HCT116 (cell line): ENCODE results near the gene AUTS2. TPM values are rescaled to one million over a fixed set of nuclear protein-coding genes. Genes with fewer than 3 reads are reported as not detected.

ENCODE experiments used
- ATAC-seq: fragments of 200-7000 bp; cut with Tn5 transposase; 2 replicates; pipeline ENCODE4 v1.9.1; 2020; ENCODE audit warnings: mild to moderate bottlenecking, moderate library complexity
- BruUV-seq: library from RNA; stranded (reverse); fragments of 400-500 nt; replicated peaks from 2 replicates; lab custom pipeline; 2021; lab: Mats Ljungman, UMichigan
- CTCF ChIA-PET: fragments of 300-600 bp; sonication (Branson Sonifier 250); formaldehyde crosslinking; loops from one replicate; lab custom pipeline; 2021; ENCODE audit warnings: antibody characterized with exemption; lab: Charles Lee
- POLR2A ChIA-PET: fragments of 300-600, 350-600 bp; sonication (Branson Sonifier 250); formaldehyde crosslinking; loops from one replicate; lab custom pipeline; 2021; ENCODE audit warnings: antibody characterized with exemption; lab: Charles Lee
- RAD21 ChIA-PET, 2 experiments: fragments of 300-600 bp; sonication (Branson Sonifier 250); formaldehyde crosslinking; loops; one replicate each; lab custom pipeline; 2023; ENCODE audit warnings: low total read pairs in 2 of 2; ENCODE audit not compliant: uncharacterized antibody in 2 of 2, unreplicated experiment in 2 of 2, low non-redundant PET in 1 of 2; lab: Charles Lee
- DNase-seq: peaks from one replicate; pipeline ENCODE4 v3.0.0-alpha.2; 2010; ENCODE audit warnings: low read depth, low spot score
- H2AFZ ChIP-seq: fragments of 200-600 bp; shearing (Covaris generic), sonication (generic); 2 replicates; pipeline ENCODE4 v1.6.1; 2017; ENCODE audit warnings: low read depth, mixed run types, mixed read lengths, antibody characterized with exemption, low read length; ENCODE audit not compliant: poor library complexity, severe bottlenecking
- H3K27ac ChIP-seq: 2 replicates; pipeline ENCODE4 v1.5.1; 2012; ENCODE audit warnings: low read depth, low read length
- H3K27me3 ChIP-seq: fragments of 200-600 bp; sonication (generic); 2 replicates; pipeline ENCODE4 v1.6.1; 2016; ENCODE audit warnings: mixed run types, low read length, mixed read lengths; ENCODE audit not compliant: insufficient read depth
- H3K36me3 ChIP-seq, 2 experiments: fragments of 200-500 bp in 1 of 2; fragments of 200-600 bp in 1 of 2; sonication (Bioruptor generic) in 1 of 2; sonication (generic) in 1 of 2; 2 replicates each; pipeline versions ENCODE4 v1.5.1 to v1.6.1; 2014 to 2016; ENCODE audit warnings: low read length in 2 of 2, inconsistent platforms in 1 of 2, mixed read lengths in 1 of 2, mixed run types in 1 of 2; ENCODE audit not compliant: insufficient read depth in 2 of 2, control insufficient read depth in 1 of 2
- H3K4me1 ChIP-seq, 2 experiments: fragments of 200-600 bp in 1 of 2; sonication (generic) in 1 of 2; 2 replicates each; pipeline versions ENCODE4 v1.5.1 to v1.6.1; 2012 to 2017; ENCODE audit warnings: low read length in 2 of 2, inconsistent platforms in 1 of 2, mild to moderate bottlenecking in 1 of 2, mixed read lengths in 1 of 2, mixed run types in 1 of 2, moderate library complexity in 1 of 2; ENCODE audit not compliant: insufficient read depth in 2 of 2, control insufficient read depth in 1 of 2
- H3K4me2 ChIP-seq: fragments of 200-600 bp; sonication (generic); 2 replicates; pipeline ENCODE4 v1.6.1; 2017; ENCODE audit warnings: mixed run types, low read length, mixed read lengths
- H3K4me3 ChIP-seq, 2 experiments: fragments of 200-600 bp in 1 of 2; sonication (generic) in 1 of 2; replicated peaks in 1 of 2; 2 replicates each; pipeline ENCODE4 v1.5.1; 2011 to 2016; ENCODE audit warnings: low read length in 2 of 2, control low read depth in 1 of 2, low read depth in 1 of 2, mild to moderate bottlenecking in 1 of 2, mixed read lengths in 1 of 2, mixed run types in 1 of 2
- H3K79me2 ChIP-seq: fragments of 200-600 bp; sonication (generic); 2 replicates; pipeline ENCODE4 v1.6.1; 2017; ENCODE audit warnings: mild to moderate bottlenecking, mixed run types, low read length, moderate library complexity, mixed read lengths; ENCODE audit not compliant: insufficient read depth
- H3K9ac ChIP-seq: fragments of 200-600 bp; sonication (generic); 2 replicates; pipeline ENCODE4 v1.6.1; 2016; ENCODE audit warnings: low read length, mixed read lengths
- H3K9me2 ChIP-seq: fragments of 200-600 bp; sonication (generic), shearing (Covaris generic); 2 replicates; pipeline ENCODE4 v1.6.1; 2017; ENCODE audit warnings: mixed run types, mild to moderate bottlenecking, moderate library complexity; ENCODE audit not compliant: insufficient read depth
- H3K9me3 ChIP-seq, 2 experiments: fragments of 200-500 bp in 1 of 2; fragments of 200-600 bp in 1 of 2; sonication (Bioruptor generic) in 1 of 2; sonication (generic) in 1 of 2; 2 replicates each; pipeline ENCODE4 v1.6.1; 2014 to 2017; ENCODE audit warnings: low read length in 2 of 2, mixed read lengths in 2 of 2, inconsistent platforms in 1 of 2, low read depth in 1 of 2, mild to moderate bottlenecking in 1 of 2, mixed run types in 1 of 2, moderate library complexity in 1 of 2; ENCODE audit not compliant: control insufficient read depth in 1 of 2, insufficient read depth in 1 of 2
- H4K20me1 ChIP-seq: fragments of 200-600 bp; sonication (generic), shearing (Covaris generic); 2 replicates; pipeline ENCODE4 v1.6.1; 2017; ENCODE audit warnings: mixed run types, mild to moderate bottlenecking, moderate library complexity; ENCODE audit not compliant: insufficient read depth
- CBX3 ChIP-seq: IDR thresholded peaks from 2 replicates; pipeline ENCODE4 v1.6.1; 2012; ENCODE audit warnings: low read depth
- CEBPB ChIP-seq: IDR thresholded peaks from 2 replicates; pipeline ENCODE4 v1.6.1; 2012; ENCODE audit warnings: low read depth
- EZH2phosphoT487 ChIP-seq: fragments of 200-600 bp; IDR thresholded peaks from 2 replicates; pipeline ENCODE4 v1.6.1; 2018; ENCODE audit warnings: antibody characterized with exemption, borderline replicate concordance
- FOSL1 ChIP-seq: IDR thresholded peaks from 2 replicates; pipeline ENCODE4 v1.6.1; 2012; ENCODE audit warnings: low read depth
- POLR2AphosphoS5 ChIP-seq: IDR thresholded peaks from 2 replicates; pipeline ENCODE4 v1.6.1; 2011; ENCODE audit warnings: mild to moderate bottlenecking, low read depth, low read length, moderate library complexity
- REST ChIP-seq: IDR thresholded peaks from 2 replicates; pipeline ENCODE4 v1.6.1; 2012; ENCODE audit warnings: low read depth
- SIN3A ChIP-seq: IDR thresholded peaks from 2 replicates; pipeline ENCODE4 v1.6.1; 2012; ENCODE audit warnings: low read depth
- SP1 ChIP-seq: IDR thresholded peaks from 2 replicates; pipeline ENCODE4 v1.6.1; 2012; ENCODE audit warnings: low read depth
- YY1 ChIP-seq: IDR thresholded peaks from 2 replicates; pipeline ENCODE4 v1.6.1; 2011; ENCODE audit warnings: low read length, low read depth, moderate library complexity, mild to moderate bottlenecking; ENCODE audit not compliant: insufficient replicate concordance; ENCODE audit errors: extremely low read depth
- ZBTB33 ChIP-seq: IDR thresholded peaks from 2 replicates; pipeline ENCODE4 v1.6.1; 2011; ENCODE audit warnings: mild to moderate bottlenecking, low read length, moderate library complexity; ENCODE audit not compliant: insufficient replicate concordance; ENCODE audit errors: extremely low read depth
- ZFX ChIP-seq: fragments of 450-650 bp; IDR thresholded peaks from 2 replicates; pipeline ENCODE4 v1.6.1; 2017
- intact Hi-C: fragments of 100-400 bp; cut with micrococcal nuclease; formaldehyde crosslinking; loops from 2 replicates; pipeline ENCODE4 v1.10.0; 2022
- total RNA-seq: library from RNA; stranded (reverse); gene quantifications from one replicate; pipeline ENCODE4 v1.2.1, GENCODE V29; 2021; ENCODE audit not compliant: unreplicated experiment
- TF ChIP-seq, protein P1 (sequence below): IDR thresholded peaks from 2 replicates; pipeline ENCODE4 v1.6.1; 2012

Gene AUTS2
- total RNA-seq, 1 experiment from 2014 or later = 0.93 TPM

DNA sequence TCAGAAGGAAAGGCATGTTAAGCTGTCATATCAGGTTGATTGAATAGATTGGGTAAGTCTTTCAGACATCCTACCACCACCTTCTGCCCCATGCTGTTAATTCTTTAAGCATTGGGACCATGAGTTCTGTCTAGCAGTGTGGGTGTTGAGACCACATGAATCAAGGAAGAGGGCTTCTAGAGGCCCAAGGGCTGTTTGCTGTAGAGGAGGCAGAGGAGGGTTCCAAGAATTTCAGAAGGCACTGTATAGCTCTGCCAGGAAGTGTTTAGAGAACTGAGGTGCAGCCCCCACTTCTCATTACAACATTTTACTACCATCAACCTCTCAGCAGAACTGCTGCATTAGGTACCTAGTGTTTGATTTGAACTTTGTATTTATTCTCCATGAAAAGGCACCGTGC lies 720.2 kb downstream of the AUTS2 start:
- no peak for ATAC-seq
- Histone ChIP-seq H3K9ac (no peak overlapping the region), H3K4me1 (no peaks in the 10 kb centered on the region), H3K36me3 (no peaks in the 10 kb centered on the region), H3K4me2 (no peak overlapping the region), H3K4me3 (no peak overlapping the region), H3K9me2 (no peaks in the 10 kb centered on the region)
- ChIA-PET POLR2A (no interaction called here), RAD21 (no interaction called here)
- intact Hi-C loops = no loop called here
- no peak for TF ChIP-seq YY1
- TF ChIP-seq ZBTB33 = no peak
- no peak for TF ChIP-seq SIN3A
- no peak for TF ChIP-seq EZH2phosphoT487
- no peak for TF ChIP-seq CEBPB
- TF ChIP-seq, all 23 proteins: peak for 0
- BruUV-seq = no TSS peak
- H4K20me1 ChIP-seq = no peaks in the 10 kb centered on the region
- no peak overlapping the region for H3K27ac ChIP-seq
- no peaks in the 10 kb centered on the region for H3K79me2 ChIP-seq
- CTCF ChIA-PET = no interaction called here
- no peaks in the 10 kb centered on the region for H3K27me3 ChIP-seq
- H2AFZ ChIP-seq = no peak overlapping the region
- DNase-seq = no peak
- H3K9me3 ChIP-seq = peaks cover 5 to 50% of the 10 kb centered on the region in 2 experiments; a peak in 2 of 4 replicates

GRCh38 chr7:70319057-70319456 lies 720.8 kb downstream of the AUTS2 start:
- ATAC-seq (no peak), DNase-seq (no peak)
- ChIA-PET CTCF (no interaction called here), POLR2A (no interaction called here), RAD21 (no interaction called here)
- H3K9me2 ChIP-seq = no peaks in the 10 kb centered on the region
- H3K79me2 ChIP-seq = no peaks in the 10 kb centered on the region
- no peaks in the 10 kb centered on the region for H3K4me1 ChIP-seq
- peaks cover 5 to 50% of the 10 kb centered on the region in 2 experiments; a peak in 2 of 4 replicates for H3K9me3 ChIP-seq
- intact Hi-C loops = no loop called here
- no peak overlapping the region for H3K27ac ChIP-seq
- H3K4me3 ChIP-seq = no peak overlapping the region
- H3K9ac ChIP-seq = no peak overlapping the region
- no TSS peak for BruUV-seq
- H4K20me1 ChIP-seq = no peaks in the 10 kb centered on the region
- H3K27me3 ChIP-seq = no peaks in the 10 kb centered on the region
- no peak overlapping the region for H3K4me2 ChIP-seq
- no peak overlapping the region for H2AFZ ChIP-seq
- no peaks in the 10 kb centered on the region for H3K36me3 ChIP-seq
- no peak for TF ChIP-seq YY1
- TF ChIP-seq POLR2AphosphoS5 = no peak
- TF ChIP-seq CBX3 = no peak
- TF ChIP-seq, protein P1, sequence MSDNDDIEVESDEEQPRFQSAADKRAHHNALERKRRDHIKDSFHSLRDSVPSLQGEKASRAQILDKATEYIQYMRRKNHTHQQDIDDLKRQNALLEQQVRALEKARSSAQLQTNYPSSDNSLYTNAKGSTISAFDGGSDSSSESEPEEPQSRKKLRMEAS = no peak
- no peak for TF ChIP-seq CEBPB
- no peak for TF ChIP-seq ZFX
- no peak for TF ChIP-seq REST
- no peak for TF ChIP-seq FOSL1
- TF ChIP-seq SP1 = no peak
- no peak for TF ChIP-seq ZBTB33
